Activated CD8-positive, alpha-beta memory T cell treated with anti-CD3 and anti-CD28 coated beads, Interleukin-2, amount 10 ng/mL, durations not matched to agents 7 days and 5 days (primary cell): ENCODE results near the gene PRKAG3. TPM values are rescaled to one million over a fixed set of nuclear protein-coding genes. Genes with fewer than 3 reads are reported as not detected.

Experiments
- ATAC-seq: fragments of 150-1000 bp; cut with Tn5 transposase; one replicate; pipeline ENCODE4 v1.10.0; 2021; ENCODE audit warnings: moderate library complexity
- CTCF ChIA-PET: fragments of 350-600 bp; sonication (Branson Sonifier 250); formaldehyde crosslinking; loops from one replicate; lab custom pipeline; 2021; ENCODE audit warnings: antibody characterized with exemption; lab: Charles Lee
- DNase-seq: peaks from one replicate; pipeline ENCODE4 v3.0.0-alpha.2; 2020
- H3K27ac Mint-ChIP-seq: one replicate; pipeline ENCODE4 v1.8.0; 2021; ENCODE audit warnings: mild to moderate bottlenecking, mixed read lengths
- H3K27me3 Mint-ChIP-seq: one replicate; pipeline ENCODE4 v1.8.0; 2021; ENCODE audit warnings: mixed read lengths
- H3K36me3 Mint-ChIP-seq: one replicate; pipeline ENCODE4 v1.8.0; 2021; ENCODE audit warnings: mild to moderate bottlenecking, mixed read lengths
- H3K4me1 Mint-ChIP-seq: one replicate; pipeline ENCODE4 v1.8.0; 2021; ENCODE audit warnings: mixed read lengths
- H3K4me3 Mint-ChIP-seq: one replicate; pipeline ENCODE4 v1.8.0; 2021; ENCODE audit warnings: mild to moderate bottlenecking, moderate library complexity, mixed read lengths
- H3K9me3 Mint-ChIP-seq: one replicate; pipeline ENCODE4 v1.8.0; 2022; ENCODE audit warnings: low read depth, mixed read lengths
- total RNA-seq, 2 experiments: library from RNA; stranded (reverse); gene quantifications; one replicate each; pipeline ENCODE4 v1.2.3, GENCODE V29; 2021

Gene PRKAG3
- not detected for total RNA-seq

- H3K36me3 Mint-ChIP-seq = no peaks in the 10 kb centered on the region
- CTCF ChIA-PET = interaction anchor here (1.4 kb wide), 1 partner anchor 16 kb away, joined by 3 read pairs; no protein-coding TSS in a partner anchor
Observed at GRCh38 chr2:218831378-218831990, at the start of gene PRKAG3. TSS of gene PRKAG3 (minus strand) at chr2:218831803.

GRCh38 chr2:218880859-218881594 lies 49.4 kb upstream of the PRKAG3 start:
- peaks cover 15% of the 10 kb centered on the region for H3K4me1 Mint-ChIP-seq

More at GRCh38 chr2:218831378-218831990, at the start of gene PRKAG3:
- peaks cover 26% of the 10 kb centered on the region for H3K27me3 Mint-ChIP-seq
- ATAC-seq (no peak), DNase-seq (no peak)
- H3K27ac Mint-ChIP-seq = no peak within 1 kb of the TSS
- H3K4me1 Mint-ChIP-seq = no peaks in the 10 kb centered on the region
- no peaks in the 10 kb centered on the region for H3K9me3 Mint-ChIP-seq
- H3K4me3 Mint-ChIP-seq = no peak within 1 kb of the TSS

GRCh38 chr2:218880102-218880858 lies 48.7 kb upstream of the PRKAG3 start, which contains the start of gene WNT10A:
TSS of gene WNT10A (plus strand) at chr2:218880852. CDS start at chr2:218880996, 144 bp downstream.
- Mint-ChIP-seq H3K27me3 (peaks cover 76% of the 10 kb centered on the region), H3K27ac (no peak within 1 kb of the TSS), H3K4me1 (peaks cover 15% of the 10 kb centered on the region), H3K36me3 (no peaks in the 10 kb centered on the region), H3K4me3 (peak within 1 kb of the TSS; percentile 38), H3K9me3 (no peaks in the 10 kb centered on the region)
- CTCF ChIA-PET = interaction anchor here (0.7 to 22.1 kb wide), 4 partner anchors 17 to 286 kb away, joined by 3 to 735 read pairs (median 4); partner anchors contain the start of gene TTLL4
- DNase-seq = peak; percentile 52
- peak; percentile 66 for ATAC-seq

More at GRCh38 chr2:218880859-218881594, 49.4 kb upstream of the PRKAG3 start:
- Mint-ChIP-seq H3K4me3 (no peak overlapping the region), H3K27me3 (peaks cover 74% of the 10 kb centered on the region), H3K36me3 (no peaks in the 10 kb centered on the region), H3K9me3 (no peaks in the 10 kb centered on the region), H3K27ac (no peak overlapping the region)
- DNase-seq = no peak
- no peak for ATAC-seq
- CTCF ChIA-PET = interaction anchor here (0.7 to 22.1 kb wide), 5 partner anchors 16 to 286 kb away, joined by 3 to 735 read pairs (median 3); partner anchors contain the start of gene TTLL4

GRCh38 chr2:218879776-218880101 lies 48.1 kb upstream of the PRKAG3 start:
- no peak for ATAC-seq
- H3K27me3 Mint-ChIP-seq = peaks cover 75% of the 10 kb centered on the region

GRCh38 chr2:218878926-218879761 lies 47.5 kb upstream of the PRKAG3 start:
- ATAC-seq (no peak), DNase-seq (no peak)
- CTCF ChIA-PET = interaction anchor here (0.6 to 22.1 kb wide), 5 partner anchors 10 to 101 kb away, joined by 3 to 735 read pairs (median 3); no protein-coding TSS in a partner anchor
- Mint-ChIP-seq H3K36me3 (no peaks in the 10 kb centered on the region), H3K4me3 (no peak overlapping the region), H3K27ac (no peak overlapping the region), H3K4me1 (peaks cover 15% of the 10 kb centered on the region), H3K27me3 (peaks cover 75% of the 10 kb centered on the region), H3K9me3 (no peaks in the 10 kb centered on the region)

More at GRCh38 chr2:218879776-218880101, 48.1 kb upstream of the PRKAG3 start:
- H3K4me3 Mint-ChIP-seq = no peak overlapping the region
- no peak overlapping the region for H3K27ac Mint-ChIP-seq
- no peaks in the 10 kb centered on the region for H3K36me3 Mint-ChIP-seq
- no peaks in the 10 kb centered on the region for H3K9me3 Mint-ChIP-seq
- CTCF ChIA-PET = interaction anchor here (1.3 to 22.1 kb wide), 3 partner anchors 10 to 32 kb away, joined by 3 to 735 read pairs (median 4); no protein-coding TSS in a partner anchor
- H3K4me1 Mint-ChIP-seq = peaks cover 15% of the 10 kb centered on the region
- DNase-seq = no peak

- H3K36me3 Mint-ChIP-seq = no peaks in the 10 kb centered on the region
- H3K4me3 Mint-ChIP-seq = no peak overlapping the region
- no peaks in the 10 kb centered on the region for H3K9me3 Mint-ChIP-seq
- peaks cover 15% of the 10 kb centered on the region for H3K4me1 Mint-ChIP-seq
- CTCF ChIA-PET = interaction anchor here (0.6 to 22.1 kb wide), 5 partner anchors 11 to 102 kb away, joined by 3 to 735 read pairs (median 3); no protein-coding TSS in a partner anchor
- DNase-seq = no peak
- ATAC-seq = no peak
- H3K27ac Mint-ChIP-seq = no peak overlapping the region
- H3K27me3 Mint-ChIP-seq = peaks cover 77% of the 10 kb centered on the region
Observed at GRCh38 chr2:218878486-218878885, 46.9 kb upstream of the PRKAG3 start.

- peaks cover 78% of the 10 kb centered on the region for H3K27me3 Mint-ChIP-seq
- CTCF ChIA-PET = interaction anchor here (1.2 to 22.1 kb wide), 6 partner anchors 9 to 171 kb away, joined by 3 to 735 read pairs (median 12); no protein-coding TSS in a partner anchor
- peaks cover 13% of the 10 kb centered on the region for H3K4me1 Mint-ChIP-seq
- DNase-seq (no peak), ATAC-seq (no peak)
- no peak overlapping the region for H3K27ac Mint-ChIP-seq
- no peak overlapping the region for H3K4me3 Mint-ChIP-seq
- H3K9me3 Mint-ChIP-seq = no peaks in the 10 kb centered on the region
- H3K36me3 Mint-ChIP-seq = no peaks in the 10 kb centered on the region
Observed at GRCh38 chr2:218877891-218878290, 46.3 kb upstream of the PRKAG3 start.

GRCh38 chr2:218877331-218877730 lies 45.7 kb upstream of the PRKAG3 start:
- DNase-seq = no peak
- H3K27me3 Mint-ChIP-seq = peaks cover 78% of the 10 kb centered on the region
- H3K27ac Mint-ChIP-seq = no peak overlapping the region
- no peak overlapping the region for H3K4me3 Mint-ChIP-seq
- CTCF ChIA-PET = interaction anchor here (0.7 to 22.1 kb wide), 20 partner anchors 9 to 542 kb away, joined by 3 to 735 read pairs (median 5); partner anchors contain the start of genes BCS1L, CDK5R2 and ZNF142
- H3K9me3 Mint-ChIP-seq = no peaks in the 10 kb centered on the region
- H3K36me3 Mint-ChIP-seq = no peaks in the 10 kb centered on the region
- H3K4me1 Mint-ChIP-seq = peaks cover 12% of the 10 kb centered on the region
- no peak for ATAC-seq

GRCh38 chr2:218876562-218877219 lies 45.1 kb upstream of the PRKAG3 start:
- CTCF ChIA-PET = interaction anchor here (0.6 to 22.1 kb wide), 38 partner anchors 9 to 621 kb away, joined by 3 to 735 read pairs (median 4); partner anchors contain the start of genes BCS1L, CDK5R2 and ZNF142

GRCh38 chr2:218875692-218876246 lies 44.2 kb upstream of the PRKAG3 start:
- no peak overlapping the region for H3K4me3 Mint-ChIP-seq
- CTCF ChIA-PET = interaction anchor here (0.7 to 22.1 kb wide), 30 partner anchors 8 to 590 kb away, joined by 3 to 735 read pairs (median 4); partner anchors contain the start of genes BCS1L, CDK5R2, CRYBA2 and ZNF142
- no peak overlapping the region for H3K27ac Mint-ChIP-seq
- no peak for ATAC-seq
- peaks cover 77% of the 10 kb centered on the region for H3K27me3 Mint-ChIP-seq
- DNase-seq = no peak
- peaks cover 15% of the 10 kb centered on the region for H3K4me1 Mint-ChIP-seq
- H3K9me3 Mint-ChIP-seq = no peaks in the 10 kb centered on the region
- H3K36me3 Mint-ChIP-seq = no peaks in the 10 kb centered on the region

More at GRCh38 chr2:218876562-218877219, 45.1 kb upstream of the PRKAG3 start:
- Mint-ChIP-seq H3K4me1 (peaks cover 17% of the 10 kb centered on the region), H3K9me3 (no peaks in the 10 kb centered on the region), H3K4me3 (no peak overlapping the region), H3K27me3 (peaks cover 78% of the 10 kb centered on the region), H3K27ac (no peak overlapping the region), H3K36me3 (no peaks in the 10 kb centered on the region)
- ATAC-seq (no peak), DNase-seq (peak; percentile 71)
